Endodermal cell (in vitro differentiated cells): ENCODE measurements around the gene TRPM3. TPM values are rescaled to one million over a fixed set of nuclear protein-coding genes. Genes with fewer than 3 reads are reported as not detected.

Experiments
- DNase-seq: peaks from one replicate; pipeline ENCODE4 v3.0.0-alpha.2; 2017
- H3K27ac ChIP-seq: 2 replicates; pipeline ENCODE4 v1.5.1; 2013; ENCODE audit warnings: mild to moderate bottlenecking, low read depth, low read length, moderate library complexity
- H3K27me3 ChIP-seq: 2 replicates; pipeline ENCODE4 v1.6.1; 2013; ENCODE audit warnings: mild to moderate bottlenecking, low read length, moderate library complexity; ENCODE audit not compliant: insufficient read depth, control insufficient read depth, poor library complexity, severe bottlenecking
- H3K36me3 ChIP-seq: 2 replicates; pipeline ENCODE4 v1.7.0; 2013; ENCODE audit warnings: mild to moderate bottlenecking, low read length, moderate library complexity; ENCODE audit not compliant: control insufficient read depth, insufficient read depth
- H3K4me1 ChIP-seq: one replicate; pipeline ENCODE4 v1.7.0; 2013; ENCODE audit warnings: low read length; ENCODE audit not compliant: control insufficient read depth, insufficient read depth
- H3K4me3 ChIP-seq: 2 replicates; pipeline ENCODE4 v1.5.1; 2013; ENCODE audit warnings: mild to moderate bottlenecking, low read length, moderate library complexity
- H3K9ac ChIP-seq: 2 replicates; pipeline ENCODE4 v1.6.1; 2013; ENCODE audit warnings: mild to moderate bottlenecking, low read length, moderate library complexity; ENCODE audit not compliant: poor library complexity, severe bottlenecking; ENCODE audit errors: extremely low read depth
- H3K9me3 ChIP-seq: 2 replicates; pipeline ENCODE4 v1.6.1; 2013; ENCODE audit warnings: mild to moderate bottlenecking, low read length, moderate library complexity; ENCODE audit not compliant: control insufficient read depth
- H3K27ac Mint-ChIP-seq: 2 replicates; pipeline ENCODE4 v1.8.0; 2020; ENCODE audit warnings: mixed read lengths
- H3K27me3 Mint-ChIP-seq: 2 replicates; pipeline ENCODE4 v1.8.0; 2021; ENCODE audit warnings: mild to moderate bottlenecking, mixed read lengths; ENCODE audit not compliant: insufficient read depth
- H3K36me3 Mint-ChIP-seq: 2 replicates; pipeline ENCODE4 v1.8.0; 2020; ENCODE audit warnings: low read depth, mixed read lengths
- H3K4me1 Mint-ChIP-seq: 2 replicates; pipeline ENCODE4 v1.8.0; 2020; ENCODE audit warnings: mixed read lengths
- H3K4me3 Mint-ChIP-seq: 2 replicates; pipeline ENCODE4 v1.8.0; 2020; ENCODE audit warnings: mild to moderate bottlenecking, moderate library complexity, mixed read lengths
- H3K9me3 Mint-ChIP-seq: 2 replicates; pipeline ENCODE4 v1.8.0; 2020; ENCODE audit warnings: mild to moderate bottlenecking, mixed read lengths
- WGBS, 2 experiments: methylation state at CpG; one replicate each; pipeline versions ENCODE4 v1.1.5 to v1.1.7; 2013; ENCODE audit warnings: missing lambda C conversion rate in 2 of 2, mixed read lengths in 1 of 2; ENCODE audit not compliant: insufficient coverage in 1 of 2, insufficient read length in 1 of 2; 5-methylcytosine and 5-hydroxymethylcytosine counted together
- total RNA-seq, 2 donors: library from RNA; stranded (reverse); fragmentation: NEBNext Ultra II Directional in 1 of 2; extraction: Animal tissue kit (Norgen Biotek cat#: 25700) in 1 of 2; gene quantifications; 2 replicates in 1 of 2; 3 replicates in 1 of 2; pipeline ENCODE4 v1.2.1, GENCODE V29; 2021
- TF ChIP-seq, protein P1 (sequence below): fragments of 200-600 bp; sonication (generic); conservative IDR thresholded peaks from 2 replicates; pipeline ENCODE4 v1.5.0; 2021; ENCODE audit warnings: antibody characterized with exemption, mild to moderate bottlenecking

TRPM3 gene
- total RNA-seq, 2 donors from 2014 or later, result 1.8 to 2.5 TPM

DNA sequence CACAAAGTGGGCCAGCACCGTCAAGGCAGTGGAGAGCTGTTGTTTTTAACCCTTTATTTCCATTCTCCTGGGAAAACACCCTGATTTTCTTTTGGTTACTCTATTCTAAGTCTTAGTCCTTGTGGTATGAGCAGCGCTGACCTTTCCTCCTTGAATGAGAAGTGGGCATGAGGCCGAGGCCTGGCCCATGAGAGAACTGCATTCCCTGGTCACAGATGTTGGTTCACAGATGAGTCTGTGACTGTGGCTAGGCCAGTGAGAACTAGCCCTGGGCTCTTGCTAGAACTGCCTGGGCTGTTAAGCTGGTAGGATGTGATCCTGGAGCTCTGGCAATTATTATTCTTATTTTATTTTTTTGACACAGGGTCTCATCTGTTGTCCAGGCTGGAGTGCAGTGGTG, 635.3 kb downstream of the TRPM3 start:
- DNase-seq, result no peak
- no peak overlapping the region for H3K27ac ChIP-seq
- no peaks in the 10 kb centered on the region for H3K27me3 ChIP-seq
- H3K9me3 ChIP-seq, result no peaks in the 10 kb centered on the region
- Mint-ChIP-seq H3K9me3 (no peaks in the 10 kb centered on the region), H3K27me3 (peaks cover 3% of the 10 kb centered on the region), H3K4me1 (no peaks in the 10 kb centered on the region), H3K36me3 (no peaks in the 10 kb centered on the region), H3K27ac (no peak overlapping the region), H3K4me3 (no peak overlapping the region)
- H3K4me3 ChIP-seq, result no peak overlapping the region
- TF ChIP-seq, protein P1, sequence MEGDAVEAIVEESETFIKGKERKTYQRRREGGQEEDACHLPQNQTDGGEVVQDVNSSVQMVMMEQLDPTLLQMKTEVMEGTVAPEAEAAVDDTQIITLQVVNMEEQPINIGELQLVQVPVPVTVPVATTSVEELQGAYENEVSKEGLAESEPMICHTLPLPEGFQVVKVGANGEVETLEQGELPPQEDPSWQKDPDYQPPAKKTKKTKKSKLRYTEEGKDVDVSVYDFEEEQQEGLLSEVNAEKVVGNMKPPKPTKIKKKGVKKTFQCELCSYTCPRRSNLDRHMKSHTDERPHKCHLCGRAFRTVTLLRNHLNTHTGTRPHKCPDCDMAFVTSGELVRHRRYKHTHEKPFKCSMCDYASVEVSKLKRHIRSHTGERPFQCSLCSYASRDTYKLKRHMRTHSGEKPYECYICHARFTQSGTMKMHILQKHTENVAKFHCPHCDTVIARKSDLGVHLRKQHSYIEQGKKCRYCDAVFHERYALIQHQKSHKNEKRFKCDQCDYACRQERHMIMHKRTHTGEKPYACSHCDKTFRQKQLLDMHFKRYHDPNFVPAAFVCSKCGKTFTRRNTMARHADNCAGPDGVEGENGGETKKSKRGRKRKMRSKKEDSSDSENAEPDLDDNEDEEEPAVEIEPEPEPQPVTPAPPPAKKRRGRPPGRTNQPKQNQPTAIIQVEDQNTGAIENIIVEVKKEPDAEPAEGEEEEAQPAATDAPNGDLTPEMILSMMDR, result no peak
- WGBS, 2 experiments, result 70 to 80% methylated on average over 2 to 3 of the region's 3 CpGs
- no peaks in the 10 kb centered on the region for H3K36me3 ChIP-seq
- no peaks in the 10 kb centered on the region for H3K4me1 ChIP-seq
- H3K9ac ChIP-seq, result no peak overlapping the region

GRCh38 chr9:70485273-70485858, 636.1 kb downstream of the TRPM3 start:
- H3K4me3 ChIP-seq, result no peak overlapping the region
- no peak overlapping the region for H3K27ac ChIP-seq
- no peaks in the 10 kb centered on the region for H3K9me3 ChIP-seq
- DNase-seq, result no peak
- Mint-ChIP-seq H3K4me3 (no peak overlapping the region), H3K27ac (no peak overlapping the region), H3K27me3 (peaks cover 3% of the 10 kb centered on the region), H3K4me1 (peaks cover under 1% of the 10 kb centered on the region), H3K9me3 (no peaks in the 10 kb centered on the region), H3K36me3 (no peaks in the 10 kb centered on the region)
- no peaks in the 10 kb centered on the region for H3K4me1 ChIP-seq
- H3K9ac ChIP-seq, result no peak overlapping the region
- WGBS, 2 experiments, result 91 to 93% methylated on average over 5 of the region's 5 CpGs
- H3K27me3 ChIP-seq, result no peaks in the 10 kb centered on the region
- TF ChIP-seq, protein P1, result no peak
- H3K36me3 ChIP-seq, result no peaks in the 10 kb centered on the region

DNA sequence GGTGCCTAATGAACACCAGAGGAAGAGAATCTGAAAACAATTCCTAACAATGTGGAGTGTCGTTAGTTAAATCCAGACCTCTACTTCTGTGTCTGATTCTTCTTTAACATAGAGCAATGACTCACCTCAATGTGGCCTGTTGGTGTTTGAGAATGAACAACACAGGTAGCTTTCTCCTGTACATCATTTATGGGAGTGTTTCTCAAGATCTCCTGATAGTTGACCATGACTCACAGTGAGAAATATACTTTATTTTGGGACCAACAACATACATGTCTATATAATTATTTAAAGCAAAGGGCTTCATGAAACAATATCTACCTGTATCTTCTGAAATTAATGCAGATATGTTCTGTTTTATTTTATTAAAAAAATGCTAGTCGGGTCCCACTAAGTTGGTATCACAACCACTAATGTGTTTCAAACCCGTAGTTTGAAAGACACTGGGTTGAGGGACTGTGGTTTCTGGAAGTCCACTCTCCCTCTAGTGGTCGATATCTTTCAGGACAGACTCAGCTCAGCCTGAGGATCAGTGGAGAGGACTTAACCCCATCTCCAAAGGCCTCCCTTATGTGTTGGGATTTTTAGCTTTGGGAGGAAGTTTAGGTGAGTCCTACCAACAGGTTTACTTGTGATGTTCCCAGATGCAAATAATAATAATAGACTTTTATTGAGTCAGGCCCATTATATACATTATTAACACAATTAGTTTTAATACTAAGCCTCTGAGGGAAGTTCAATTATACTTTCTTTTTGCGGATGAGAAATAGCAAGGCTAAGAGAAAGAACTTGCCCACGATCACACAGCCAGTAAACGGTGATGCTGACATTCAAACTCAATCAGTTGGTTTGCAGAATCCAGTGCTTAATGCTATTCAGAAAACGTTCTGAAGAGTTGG, 636.9 kb downstream of the TRPM3 start:
- Mint-ChIP-seq H3K27ac (no peak overlapping the region), H3K27me3 (peaks cover 3% of the 10 kb centered on the region), H3K9me3 (no peaks in the 10 kb centered on the region), H3K4me1 (peaks cover 9% of the 10 kb centered on the region), H3K4me3 (no peak overlapping the region), H3K36me3 (no peaks in the 10 kb centered on the region)
- H3K4me3 ChIP-seq, result no peak overlapping the region
- no peak overlapping the region for H3K9ac ChIP-seq
- peak; percentile 70 for DNase-seq
- H3K27me3 ChIP-seq, result no peaks in the 10 kb centered on the region
- H3K27ac ChIP-seq, result no peak overlapping the region
- H3K9me3 ChIP-seq, result no peaks in the 10 kb centered on the region
- TF ChIP-seq, protein P1, result peak; percentile 85
- H3K36me3 ChIP-seq, result no peaks in the 10 kb centered on the region
- WGBS, 2 experiments, result 74 to 79% methylated on average over 7 to 8 of the region's 8 CpGs
- no peaks in the 10 kb centered on the region for H3K4me1 ChIP-seq
